Activated CD8-positive, alpha-beta memory T cell treated with anti-CD3 and anti-CD28 coated beads, Interleukin-2, amount 10 ng/mL, durations not matched to agents 7 days and 5 days (primary cell): Measurements from ENCODE around the gene ANKIB1. TPM values are rescaled to one million over a fixed set of nuclear protein-coding genes. Genes with fewer than 3 reads are reported as not detected.
"Not testable (repeated sequence)": the region's sequence is repeated elsewhere in the genome, so short reads cannot be mapped to it uniquely, and the experiment has no call there.

Experiments used
- ATAC-seq: fragments of 150-1000 bp; cut with Tn5 transposase; one replicate; pipeline ENCODE4 v1.10.0; 2021; ENCODE audit warnings: moderate library complexity
- CTCF ChIA-PET: fragments of 350-600 bp; sonication (Branson Sonifier 250); formaldehyde crosslinking; loops from one replicate; lab custom pipeline; 2021; ENCODE audit warnings: antibody characterized with exemption; lab: Charles Lee
- DNase-seq: peaks from one replicate; pipeline ENCODE4 v3.0.0-alpha.2; 2020
- H3K27ac Mint-ChIP-seq: one replicate; pipeline ENCODE4 v1.8.0; 2021; ENCODE audit warnings: mild to moderate bottlenecking, mixed read lengths
- H3K27me3 Mint-ChIP-seq: one replicate; pipeline ENCODE4 v1.8.0; 2021; ENCODE audit warnings: mixed read lengths
- H3K36me3 Mint-ChIP-seq: one replicate; pipeline ENCODE4 v1.8.0; 2021; ENCODE audit warnings: mild to moderate bottlenecking, mixed read lengths
- H3K4me1 Mint-ChIP-seq: one replicate; pipeline ENCODE4 v1.8.0; 2021; ENCODE audit warnings: mixed read lengths
- H3K4me3 Mint-ChIP-seq: one replicate; pipeline ENCODE4 v1.8.0; 2021; ENCODE audit warnings: mild to moderate bottlenecking, moderate library complexity, mixed read lengths
- H3K9me3 Mint-ChIP-seq: one replicate; pipeline ENCODE4 v1.8.0; 2022; ENCODE audit warnings: low read depth, mixed read lengths
- microRNA-seq: library from miRNA; unstranded; fragments of <30 nt; microRNA quantifications from one replicate; pipeline ENCODE4 v1.2.0, GENCODE V29; 2022
- total RNA-seq, 2 experiments: library from RNA; stranded (reverse); gene quantifications; one replicate each; pipeline ENCODE4 v1.2.3, GENCODE V29; 2021

ANKIB1 gene
- total RNA-seq, 2 experiments from 2014 or later, result 55.2 to 73.3 TPM

GRCh38 chr7:92432299-92432946 is 186.6 kb downstream of the ANKIB1 start:
- no peak for ATAC-seq
- Mint-ChIP-seq H3K4me1 (peaks cover 8% of the 10 kb centered on the region), H3K36me3 (no peaks in the 10 kb centered on the region), H3K4me3 (no peak overlapping the region), H3K27ac (no peak overlapping the region), H3K9me3 (no peaks in the 10 kb centered on the region), H3K27me3 (no peaks in the 10 kb centered on the region)
- CTCF ChIA-PET, result no interaction called here
- DNase-seq, result no peak

GRCh38 chr7:92433019-92433418 is 187.2 kb downstream of the ANKIB1 start:
- CTCF ChIA-PET, result no interaction called here
- Mint-ChIP-seq H3K4me1 (peaks cover 8% of the 10 kb centered on the region), H3K27me3 (peaks cover 2% of the 10 kb centered on the region), H3K4me3 (no peak overlapping the region), H3K9me3 (no peaks in the 10 kb centered on the region), H3K27ac (no peak overlapping the region), H3K36me3 (no peaks in the 10 kb centered on the region)
- DNase-seq (no peak), ATAC-seq (no peak)

GRCh38 chr7:92435542-92435941 is 189.8 kb downstream of the ANKIB1 start:
- DNase-seq, result no peak
- no peaks in the 10 kb centered on the region for H3K36me3 Mint-ChIP-seq
- CTCF ChIA-PET, result interaction anchor here (0.8 kb wide), 1 partner anchor 11 kb away, joined by 3 read pairs; the partner anchor contains the start of gene GATAD1
- no peak for ATAC-seq
- H3K27ac Mint-ChIP-seq, result no peak overlapping the region
- peaks cover 5% of the 10 kb centered on the region for H3K27me3 Mint-ChIP-seq
- no peak overlapping the region for H3K4me3 Mint-ChIP-seq
- no peaks in the 10 kb centered on the region for H3K4me1 Mint-ChIP-seq
- H3K9me3 Mint-ChIP-seq, result no peaks in the 10 kb centered on the region

- CTCF ChIA-PET, result no interaction called here
- H3K27ac Mint-ChIP-seq, result no peak overlapping the region
- H3K4me3 Mint-ChIP-seq, result no peak overlapping the region
- peaks cover 5% of the 10 kb centered on the region for H3K27me3 Mint-ChIP-seq
- no peaks in the 10 kb centered on the region for H3K36me3 Mint-ChIP-seq
- H3K9me3 Mint-ChIP-seq, result no peaks in the 10 kb centered on the region
- ATAC-seq, result no peak
- H3K4me1 Mint-ChIP-seq, result no peaks in the 10 kb centered on the region
- no peak for DNase-seq
Measured at GRCh38 chr7:92436612-92437445, 191.1 kb downstream of the ANKIB1 start.

GRCh38 chr7:92437956-92438491 is 192.2 kb downstream of the ANKIB1 start:
- H3K4me3 Mint-ChIP-seq, result no peak overlapping the region
- H3K4me1 Mint-ChIP-seq, result no peaks in the 10 kb centered on the region
- H3K9me3 Mint-ChIP-seq, result no peaks in the 10 kb centered on the region
- H3K36me3 Mint-ChIP-seq, result no peaks in the 10 kb centered on the region
- CTCF ChIA-PET, result interaction anchor here (1.1 kb wide), 1 partner anchor 14 kb away, joined by 4 read pairs; no protein-coding TSS in a partner anchor
- ATAC-seq (no peak), DNase-seq (no peak)
- H3K27me3 Mint-ChIP-seq, result peaks cover 5% of the 10 kb centered on the region
- no peak overlapping the region for H3K27ac Mint-ChIP-seq

- ATAC-seq, H3K9me3 Mint-ChIP-seq, H3K4me1 Mint-ChIP-seq, H3K4me3 Mint-ChIP-seq, H3K36me3 Mint-ChIP-seq, DNase-seq, H3K27ac Mint-ChIP-seq, H3K27me3 Mint-ChIP-seq, CTCF ChIA-PET: not testable (repeated sequence)
Measured at GRCh38 chr7:92442720-92443119, 196.9 kb downstream of the ANKIB1 start.

GRCh38 chr7:92446869-92447344 is 201.1 kb downstream of the ANKIB1 start:
- H3K4me1 Mint-ChIP-seq, result peaks cover 11% of the 10 kb centered on the region
- H3K27ac Mint-ChIP-seq, result peak overlapping the region; percentile 88
- peaks cover 13% of the 10 kb centered on the region for H3K36me3 Mint-ChIP-seq
- H3K9me3 Mint-ChIP-seq, result no peaks in the 10 kb centered on the region
- no peak for DNase-seq
- H3K27me3 Mint-ChIP-seq, result no peaks in the 10 kb centered on the region
- peak overlapping the region; percentile 80 for H3K4me3 Mint-ChIP-seq
- no peak for ATAC-seq
- CTCF ChIA-PET, result interaction anchor here (0.8 to 4.8 kb wide), 31 partner anchors 8 to 785 kb away, joined by 3 to 109 read pairs (median 4); partner anchors contain the start of genes ANKIB1, KRIT1, LRRD1 and MTERF1

GRCh38 chr7:92447345-92448204 is 201.8 kb downstream of the ANKIB1 start, which contains the start of gene GATAD1:
Gene GATAD1, plus strand, starts transcription at chr7:92447482. Its CDS starts 248 bp downstream, at chr7:92447730.
- DNase-seq (peak; percentile 89), ATAC-seq (peak; percentile 85)
- Mint-ChIP-seq H3K4me3 (peak within 1 kb of the TSS; percentile 80), H3K4me1 (peaks cover 11% of the 10 kb centered on the region), H3K9me3 (no peaks in the 10 kb centered on the region), H3K36me3 (peaks cover 19% of the 10 kb centered on the region), H3K27ac (peak within 1 kb of the TSS; percentile 88), H3K27me3 (no peaks in the 10 kb centered on the region)
- CTCF ChIA-PET, result interaction anchor here (0.8 to 4.8 kb wide), 41 partner anchors 8 to 784 kb away, joined by 3 to 109 read pairs (median 4); partner anchors contain the start of genes ANKIB1, CYP51A1, KRIT1 and LRRD1

- Mint-ChIP-seq H3K4me3 (peak overlapping the region; percentile 80), H3K4me1 (peaks cover 11% of the 10 kb centered on the region), H3K27ac (peak overlapping the region; percentile 87), H3K36me3 (peaks cover 21% of the 10 kb centered on the region), H3K9me3 (no peaks in the 10 kb centered on the region), H3K27me3 (no peaks in the 10 kb centered on the region)
- CTCF ChIA-PET, result interaction anchor here (0.8 to 4.8 kb wide), 29 partner anchors 8 to 783 kb away, joined by 3 to 109 read pairs (median 5); partner anchors contain the start of genes ANKIB1, CYP51A1, KRIT1 and LRRD1
- peak; percentile 52 for ATAC-seq
- DNase-seq, result peak; percentile 76
Measured at GRCh38 chr7:92448205-92448747, 202.5 kb downstream of the ANKIB1 start.

Small RNAs within 50 kb of the gene (microRNA-seq; reads per million reads assigned to microRNA genes)
- not detected for gene MIR1285-1

Other genes starting within 250 kb of the ANKIB1 start
- 10 to 100 TPM; 40.7 to 68.2 TPM for gene CYP51A1, start 111.5 kb upstream of the ANKIB1 start, total RNA-seq
- gene LRRD1, start 66.8 kb upstream of the ANKIB1 start, total RNA-seq, result not detected
- 10 to 100 TPM; 45.4 to 46.4 TPM for gene KRIT1, start 60 bp upstream of the ANKIB1 start, total RNA-seq
- 10 to 100 TPM; 18.3 to 21.0 TPM for gene GATAD1, start 201.5 kb downstream of the ANKIB1 start, total RNA-seq
- gene ERVW-1, start 232.0 kb downstream of the ANKIB1 start, total RNA-seq, result not detected